Right lobe of liver (tissue), 6 donors: ENCODE data around the gene BTBD16. TPM values are rescaled to one million over a fixed set of nuclear protein-coding genes. Genes with fewer than 3 reads are reported as not detected.

ENCODE experiments used
- ATAC-seq, 4 donors: fragments of 200-7000 bp; cut with Tn5 transposase; one replicate each; pipeline ENCODE4 v1.9.1; 2020; ENCODE audit warnings: mild to moderate bottlenecking in 4 of 4, moderate library complexity in 4 of 4
- DNase-seq, 3 donors: peaks; one replicate each; pipeline ENCODE4 v3.0.0-alpha.2; 2020
- H3K27ac ChIP-seq, 3 donors: fragments of 200-600 bp; one replicate each; pipeline ENCODE4 v1.8.0; 2022
- H3K27me3 ChIP-seq, 2 donors: fragments of 200-600 bp; one replicate each; pipeline ENCODE4 v1.8.0; 2022
- H3K36me3 ChIP-seq, 4 donors: fragments of 200-600 bp; sonication (generic) in 1 of 4; one replicate each; pipeline versions ENCODE4 v1.5.1 to v1.8.0; 2017 to 2022; ENCODE audit warnings: control low read depth in 1 of 4
- H3K4me1 ChIP-seq, 4 donors: fragments of 200-600 bp; sonication (generic) in 1 of 4; one replicate each; pipeline versions ENCODE4 v1.5.1 to v1.8.0; 2017 to 2022; ENCODE audit warnings: control low read depth in 1 of 4
- H3K4me3 ChIP-seq, 3 donors: fragments of 200-600 bp; one replicate each; pipeline ENCODE4 v1.8.0; 2022
- H3K9me3 ChIP-seq, 4 donors: fragments of 200-600 bp; sonication (generic) in 1 of 4; one replicate each; pipeline versions ENCODE4 v1.5.1 to v1.8.0; 2017 to 2022; ENCODE audit warnings: control low read depth in 1 of 4
- POLR2A ChIP-seq: fragments of 450-650 bp; IDR thresholded peaks from one replicate; pipeline ENCODE4 v1.6.1; 2017; ENCODE audit warnings: antibody characterized with exemption, mild to moderate bottlenecking
- WGBS: methylation state at CpG from one replicate; pipeline ENCODE4 v1.1.6; 2018; ENCODE audit warnings: low coverage, low lambda C conversion rate; ENCODE audit not compliant: insufficient coverage; ENCODE audit errors: missing lambda C conversion rate; 5-methylcytosine and 5-hydroxymethylcytosine counted together
- intact Hi-C, 2 donors: fragments of 100-400 bp; cut with DNase I; formaldehyde crosslinking; loops; one replicate each; pipeline versions ENCODE4 v1.11.2 to v1.14.1; 2022
- total RNA-seq, 6 experiments: library from RNA; depleted of rRNA in 2 of 6; stranded (reverse); fragments of >200 nt in 2 of 6; fragmentation: NEBNext Ultra II Directional in 3 of 6; extraction: Animal tissue kit (Norgen Biotek cat#: 25700) in 3 of 6; gene quantifications; one replicate each; pipeline versions ENCODE4 v1.1.0 to v1.2.4, GENCODE V29; 2016 to 2023
- TF ChIP-seq, protein P1 (sequence below), 4 donors: fragments of 200-600 bp in 3 of 4; fragments of 450-650 bp in 1 of 4; IDR thresholded peaks; one replicate each; pipeline versions ENCODE4 v1.5.1 to v1.8.0; 2016 to 2022; ENCODE audit warnings: antibody characterized with exemption in 4 of 4, mild to moderate bottlenecking in 2 of 4
- donor health status: DM: no; HTN: yes; CAD: no.
- donor health status: DM: no; HTN: no; CAD: no.
- donor health status: DM: no; HTN: no; CAD: no.
- donor health status: DM: no; HTN: yes; CAD: no.
- donor health status: DM: no; HTN: yes; CAD: no.

Gene BTBD16
- total RNA-seq, 6 experiments from 2014 or later = 0.98 to 3.0 (median 2.0) TPM

DNA sequence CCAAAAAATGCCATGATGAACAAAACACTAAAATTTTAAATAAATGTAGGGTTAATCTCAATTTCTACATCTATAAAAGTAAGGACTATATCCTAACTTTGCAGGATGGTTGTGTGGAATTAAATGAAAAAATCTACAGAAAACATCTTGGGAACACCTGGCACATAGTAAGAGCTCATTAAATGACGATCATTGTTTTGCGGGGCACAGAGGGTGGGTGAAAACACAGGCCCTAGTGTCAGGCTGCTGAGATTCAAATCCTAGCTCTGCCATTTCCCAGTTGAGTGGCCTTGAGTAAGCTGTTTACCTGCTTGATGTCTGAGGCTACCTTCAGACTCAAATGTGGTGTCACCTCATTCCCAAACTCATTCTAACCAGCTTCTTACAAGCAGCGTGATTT, 35.6 kb downstream of the BTBD16 start:
- Histone ChIP-seq H3K36me3 (no peaks in the 10 kb centered on the region), H3K9me3 (no peaks in the 10 kb centered on the region), H3K27me3 (no peaks in the 10 kb centered on the region), H3K4me3 (no peak overlapping the region), H3K4me1 (peaks cover 0 to 48% (median 19%) of the 10 kb centered on the region in 4 donors), H3K27ac (peak overlapping the region in 2 of 3 donors; percentile 87 to 92)
- TF ChIP-seq, protein P1, sequence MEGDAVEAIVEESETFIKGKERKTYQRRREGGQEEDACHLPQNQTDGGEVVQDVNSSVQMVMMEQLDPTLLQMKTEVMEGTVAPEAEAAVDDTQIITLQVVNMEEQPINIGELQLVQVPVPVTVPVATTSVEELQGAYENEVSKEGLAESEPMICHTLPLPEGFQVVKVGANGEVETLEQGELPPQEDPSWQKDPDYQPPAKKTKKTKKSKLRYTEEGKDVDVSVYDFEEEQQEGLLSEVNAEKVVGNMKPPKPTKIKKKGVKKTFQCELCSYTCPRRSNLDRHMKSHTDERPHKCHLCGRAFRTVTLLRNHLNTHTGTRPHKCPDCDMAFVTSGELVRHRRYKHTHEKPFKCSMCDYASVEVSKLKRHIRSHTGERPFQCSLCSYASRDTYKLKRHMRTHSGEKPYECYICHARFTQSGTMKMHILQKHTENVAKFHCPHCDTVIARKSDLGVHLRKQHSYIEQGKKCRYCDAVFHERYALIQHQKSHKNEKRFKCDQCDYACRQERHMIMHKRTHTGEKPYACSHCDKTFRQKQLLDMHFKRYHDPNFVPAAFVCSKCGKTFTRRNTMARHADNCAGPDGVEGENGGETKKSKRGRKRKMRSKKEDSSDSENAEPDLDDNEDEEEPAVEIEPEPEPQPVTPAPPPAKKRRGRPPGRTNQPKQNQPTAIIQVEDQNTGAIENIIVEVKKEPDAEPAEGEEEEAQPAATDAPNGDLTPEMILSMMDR (IDR thresholded peaks at IDR 0.05) = no peak
- no peak for TF ChIP-seq POLR2A
- WGBS = 55% methylated on average over 3 of the region's 3 CpGs
- intact Hi-C loops = no loop called here
- ATAC-seq = no peak
- DNase-seq = no peak

DNA sequence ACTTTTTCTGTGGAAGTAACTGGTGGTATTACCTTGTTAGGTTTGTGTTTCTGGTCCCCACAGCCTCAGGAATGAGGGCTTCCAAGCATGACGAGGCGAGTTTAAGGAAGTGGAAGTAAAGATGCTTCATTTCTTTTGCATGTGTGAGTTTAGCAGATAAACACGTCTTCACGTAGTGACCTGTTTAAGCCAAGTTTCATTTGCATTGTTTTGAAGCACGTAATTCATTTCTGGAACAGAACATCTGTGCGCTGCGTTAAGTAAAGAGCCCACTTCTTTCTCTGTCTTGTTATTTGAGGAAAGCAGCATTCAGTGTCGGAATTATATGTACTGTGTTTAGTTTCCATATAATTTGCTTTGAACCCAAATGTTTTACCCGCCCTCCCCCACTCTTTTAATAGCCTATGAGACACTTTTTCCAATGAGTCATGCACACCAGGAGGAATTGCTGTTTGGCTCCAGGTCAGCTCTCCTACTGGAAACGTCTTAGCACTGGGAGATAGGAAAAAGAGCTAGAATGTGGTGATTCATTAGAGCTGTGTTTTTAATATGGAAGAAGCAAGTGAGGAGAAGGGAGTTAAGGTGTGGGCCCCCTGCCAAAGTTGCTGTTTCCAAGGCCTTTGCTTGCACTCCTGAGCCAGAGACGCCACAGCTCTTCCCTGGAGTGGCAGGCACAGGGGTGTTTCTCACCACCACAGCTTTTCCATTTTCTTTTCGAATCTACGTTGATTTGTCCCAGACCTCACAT, 36.7 kb downstream of the BTBD16 start:
- intact Hi-C loops = no loop called here
- H3K4me1 ChIP-seq = peaks cover 0 to 52% (median 22%) of the 10 kb centered on the region in 4 donors
- ATAC-seq (peak in 2 of 4 donors; percentile 2 to 22), DNase-seq (peak in 1 of 3 donors; percentile 68)
- no peak overlapping the region for H3K4me3 ChIP-seq
- no peaks in the 10 kb centered on the region for H3K27me3 ChIP-seq
- no peaks in the 10 kb centered on the region for H3K9me3 ChIP-seq
- no peak for TF ChIP-seq POLR2A
- TF ChIP-seq, protein P1 (IDR thresholded peaks at IDR 0.05) = no peak
- WGBS = 49% methylated on average over 13 of the region's 13 CpGs
- H3K36me3 ChIP-seq = no peaks in the 10 kb centered on the region
- peak overlapping the region; percentile 86 to 92 (median 87) for H3K27ac ChIP-seq

GRCh38 chr10:122308417-122309141, 37.5 kb downstream of the BTBD16 start:
- H3K27me3 ChIP-seq = no peaks in the 10 kb centered on the region
- H3K27ac ChIP-seq = peak overlapping the region; percentile 86 to 92 (median 87)
- no peaks in the 10 kb centered on the region for H3K9me3 ChIP-seq
- intact Hi-C loops = no loop called here
- no peaks in the 10 kb centered on the region for H3K36me3 ChIP-seq
- WGBS = 55% methylated on average over 6 of the region's 7 CpGs
- peaks cover 0 to 52% (median 22%) of the 10 kb centered on the region in 4 donors for H3K4me1 ChIP-seq
- DNase-seq (peak in 1 of 3 donors; percentile 66), ATAC-seq (peak; percentile 44 to 59 (median 51))
- no peak overlapping the region for H3K4me3 ChIP-seq
- TF ChIP-seq, protein P1 (IDR thresholded peaks at IDR 0.05) = no peak
- peak; percentile 23 for TF ChIP-seq POLR2A

DNA sequence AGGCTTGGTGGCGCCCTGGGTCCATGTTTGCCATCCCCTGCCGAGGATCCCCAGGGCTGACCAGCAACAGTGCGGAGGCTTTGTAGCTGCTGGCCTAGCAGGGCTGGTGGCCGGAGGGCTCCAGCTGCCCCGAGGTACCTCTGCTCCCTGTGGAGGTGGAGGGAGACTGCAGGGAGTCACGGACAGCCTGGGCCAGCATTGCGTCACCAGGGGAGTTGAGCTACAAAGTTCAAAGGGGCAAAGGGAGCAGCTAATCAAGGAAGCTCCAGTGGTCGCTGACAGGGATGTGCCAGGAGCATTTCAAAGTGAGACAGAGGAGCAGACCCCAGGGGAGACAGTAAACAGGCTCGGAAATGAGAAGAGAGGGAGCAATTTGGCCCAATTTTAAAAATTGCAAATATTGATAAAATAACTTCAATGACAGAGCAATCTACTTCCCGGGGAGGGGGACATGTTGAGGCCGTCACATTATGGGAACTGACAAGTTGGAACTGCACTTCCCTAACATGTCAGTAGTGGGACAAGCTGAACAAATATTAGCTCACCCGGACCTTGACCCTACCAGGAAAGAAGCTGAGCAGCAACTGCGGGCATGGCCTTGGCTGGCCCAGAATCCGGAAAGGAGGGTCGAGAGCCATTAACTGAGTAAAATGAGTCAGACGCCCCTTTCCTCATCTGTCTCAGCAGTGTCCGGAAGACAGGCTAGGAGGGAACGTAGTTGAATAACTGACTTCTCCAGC, 39.4 kb downstream of the BTBD16 start:
- H3K4me3 ChIP-seq = peak overlapping the region in 2 of 3 donors; percentile 3 to 15
- peak overlapping the region; percentile 86 to 92 (median 87) for H3K27ac ChIP-seq
- peak; percentile 85 for TF ChIP-seq POLR2A
- TF ChIP-seq, protein P1 (IDR thresholded peaks at IDR 0.05) = peak in 2 of 4 donors; percentile 20 to 29
- H3K36me3 ChIP-seq = no peaks in the 10 kb centered on the region
- 18% methylated on average over 14 of the region's 18 CpGs for WGBS
- H3K4me1 ChIP-seq = peaks cover 0 to 56% (median 24%) of the 10 kb centered on the region in 4 donors
- ATAC-seq (peak; percentile 74 to 94 (median 88)), DNase-seq (peak; percentile 91 to 95 (median 94))
- intact Hi-C loops = no loop called here
- no peaks in the 10 kb centered on the region for H3K27me3 ChIP-seq
- H3K9me3 ChIP-seq = no peaks in the 10 kb centered on the region
